ENCODE results near the gene ALPL.

DNA sequence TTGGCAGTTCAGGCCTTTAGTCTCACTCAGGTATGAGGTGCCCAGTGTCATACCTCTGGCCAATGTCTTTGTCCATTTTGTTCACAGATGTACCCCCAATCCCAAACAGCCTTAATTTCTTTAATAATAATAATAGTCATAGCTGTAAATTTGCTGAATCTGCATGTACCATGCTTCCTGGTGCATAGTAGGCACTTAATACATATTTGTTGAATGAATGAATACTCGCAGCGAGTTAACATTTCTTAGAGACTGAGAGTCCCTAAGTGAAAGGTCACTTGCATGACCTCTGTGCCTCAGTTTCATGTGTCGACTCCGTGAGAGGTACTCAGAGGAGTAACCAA, 12.5 kb downstream of the ALPL start:
- TF ChIP-seq SP3 (tag by site-specific recombination; IDR thresholded peaks at IDR 0.05) (no peak), GLI4 (tag by site-specific recombination; IDR thresholded peaks at IDR 0.05) (no peak), ZNF621 (tag by site-specific recombination; IDR thresholded peaks at IDR 0.05) (no peak), KLF8 (tag by site-specific recombination; IDR thresholded peaks at IDR 0.05) (no peak)
- TF ChIP-seq, protein P1, sequence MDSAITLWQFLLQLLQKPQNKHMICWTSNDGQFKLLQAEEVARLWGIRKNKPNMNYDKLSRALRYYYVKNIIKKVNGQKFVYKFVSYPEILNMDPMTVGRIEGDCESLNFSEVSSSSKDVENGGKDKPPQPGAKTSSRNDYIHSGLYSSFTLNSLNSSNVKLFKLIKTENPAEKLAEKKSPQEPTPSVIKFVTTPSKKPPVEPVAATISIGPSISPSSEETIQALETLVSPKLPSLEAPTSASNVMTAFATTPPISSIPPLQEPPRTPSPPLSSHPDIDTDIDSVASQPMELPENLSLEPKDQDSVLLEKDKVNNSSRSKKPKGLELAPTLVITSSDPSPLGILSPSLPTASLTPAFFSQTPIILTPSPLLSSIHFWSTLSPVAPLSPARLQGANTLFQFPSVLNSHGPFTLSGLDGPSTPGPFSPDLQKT (IDR thresholded peaks at IDR 0.05; ENCODE audit: borderline replicate concordance, low read depth, low read length), result no peak
- TF ChIP-seq, protein P2, sequence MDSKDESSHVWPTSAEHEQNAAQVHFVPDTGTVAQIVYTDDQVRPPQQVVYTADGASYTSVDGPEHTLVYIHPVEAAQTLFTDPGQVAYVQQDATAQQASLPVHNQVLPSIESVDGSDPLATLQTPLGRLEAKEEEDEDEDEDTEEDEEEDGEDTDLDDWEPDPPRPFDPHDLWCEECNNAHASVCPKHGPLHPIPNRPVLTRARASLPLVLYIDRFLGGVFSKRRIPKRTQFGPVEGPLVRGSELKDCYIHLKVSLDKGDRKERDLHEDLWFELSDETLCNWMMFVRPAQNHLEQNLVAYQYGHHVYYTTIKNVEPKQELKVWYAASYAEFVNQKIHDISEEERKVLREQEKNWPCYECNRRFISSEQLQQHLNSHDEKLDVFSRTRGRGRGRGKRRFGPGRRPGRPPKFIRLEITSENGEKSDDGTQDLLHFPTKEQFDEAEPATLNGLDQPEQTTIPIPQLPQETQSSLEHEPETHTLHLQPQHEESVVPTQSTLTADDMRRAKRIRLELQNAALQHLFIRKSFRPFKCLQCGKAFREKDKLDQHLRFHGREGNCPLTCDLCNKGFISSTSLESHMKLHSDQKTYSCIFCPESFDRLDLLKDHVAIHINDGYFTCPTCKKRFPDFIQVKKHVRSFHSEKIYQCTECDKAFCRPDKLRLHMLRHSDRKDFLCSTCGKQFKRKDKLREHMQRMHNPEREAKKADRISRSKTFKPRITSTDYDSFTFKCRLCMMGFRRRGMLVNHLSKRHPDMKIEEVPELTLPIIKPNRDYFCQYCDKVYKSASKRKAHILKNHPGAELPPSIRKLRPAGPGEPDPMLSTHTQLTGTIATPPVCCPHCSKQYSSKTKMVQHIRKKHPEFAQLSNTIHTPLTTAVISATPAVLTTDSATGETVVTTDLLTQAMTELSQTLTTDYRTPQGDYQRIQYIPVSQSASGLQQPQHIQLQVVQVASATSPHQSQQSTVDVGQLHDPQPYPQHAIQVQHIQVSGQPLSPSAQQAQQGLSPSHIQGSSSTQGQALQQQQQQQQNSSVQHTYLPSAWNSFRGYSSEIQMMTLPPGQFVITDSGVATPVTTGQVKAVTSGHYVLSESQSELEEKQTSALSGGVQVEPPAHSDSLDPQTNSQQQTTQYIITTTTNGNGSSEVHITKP (tag by site-specific recombination; IDR thresholded peaks at IDR 0.05), result no peak
